GM19463 (cell line): ENCODE results near the gene LDB2.

Experiments used
- ATAC-seq: cut with Tn5 transposase; IDR thresholded peaks from one replicate; pipeline ENCODE4 v1.9.1; 2021; ENCODE audit warnings: mild to moderate bottlenecking, moderate library complexity; ENCODE audit not compliant: unreplicated experiment

The LDB2 gene

DNA sequence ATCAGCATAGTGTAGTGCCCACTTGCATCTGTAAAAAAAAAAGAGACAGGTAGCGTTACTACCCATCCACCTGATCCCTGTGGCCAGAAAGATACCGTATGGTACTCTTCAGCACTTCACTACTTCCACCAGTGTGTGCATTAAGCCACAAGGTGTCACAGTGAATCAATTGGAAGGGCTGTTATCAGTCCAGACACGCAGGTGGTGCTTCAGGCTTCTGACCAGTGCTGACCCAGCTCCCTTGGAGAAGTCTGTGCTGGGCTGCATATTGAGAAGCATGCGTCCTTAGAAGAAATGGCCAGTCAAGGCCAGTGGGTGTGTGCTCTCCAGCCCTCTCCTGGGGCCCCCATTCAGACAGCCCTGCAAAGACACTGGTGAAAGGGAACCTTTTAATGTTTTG is 10.6 kb downstream of the LDB2 start:
- no peak for ATAC-seq

GRCh38 chr4:16884673-16885460 is 13.6 kb downstream of the LDB2 start:
- ATAC-seq = no peak

GRCh38 chr4:16883806-16884205 is 14.6 kb downstream of the LDB2 start:
- no peak for ATAC-seq

DNA sequence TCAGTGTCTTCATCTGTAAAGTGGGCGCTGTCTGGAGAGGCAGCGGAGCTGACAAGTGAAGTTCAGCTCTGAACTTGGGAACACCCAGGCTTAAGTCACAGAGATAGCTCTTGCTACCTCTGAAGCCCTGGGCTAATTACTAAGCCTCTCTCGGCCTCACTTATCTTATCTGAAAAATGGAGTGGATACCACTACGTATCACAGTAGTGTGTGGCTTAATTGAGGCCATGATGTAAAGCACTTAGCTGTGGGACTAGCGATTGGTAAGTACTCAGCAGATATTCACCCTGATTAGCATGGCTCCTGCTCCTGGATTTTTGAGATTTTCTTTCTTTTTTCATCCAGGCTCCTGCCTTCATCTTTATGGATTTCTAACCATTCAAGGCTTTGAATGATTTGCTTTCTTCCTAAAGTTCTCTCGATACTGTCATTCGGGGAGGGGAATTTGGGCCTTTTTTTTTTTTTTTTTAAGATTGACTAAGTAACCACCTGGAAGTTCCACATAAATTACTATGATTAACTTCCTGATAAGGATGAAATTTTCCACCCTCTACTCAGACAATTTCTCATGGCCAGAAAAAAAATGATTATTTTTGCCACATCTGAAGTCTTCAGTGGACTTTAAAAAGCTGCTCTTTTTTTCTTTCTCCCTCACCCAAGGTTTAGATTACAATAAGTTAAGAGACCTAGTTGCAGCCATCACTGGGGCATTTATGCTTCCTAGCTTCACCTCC is 17.1 kb downstream of the LDB2 start:
- ATAC-seq = no peak

- no peak for ATAC-seq
These were observed 23.0 kb downstream of the LDB2 start for GRCh38 chr4:16875487-16875886.

- ATAC-seq = no peak
These were observed 28.7 kb downstream of the LDB2 start for GRCh38 chr4:16869594-16870245.

DNA sequence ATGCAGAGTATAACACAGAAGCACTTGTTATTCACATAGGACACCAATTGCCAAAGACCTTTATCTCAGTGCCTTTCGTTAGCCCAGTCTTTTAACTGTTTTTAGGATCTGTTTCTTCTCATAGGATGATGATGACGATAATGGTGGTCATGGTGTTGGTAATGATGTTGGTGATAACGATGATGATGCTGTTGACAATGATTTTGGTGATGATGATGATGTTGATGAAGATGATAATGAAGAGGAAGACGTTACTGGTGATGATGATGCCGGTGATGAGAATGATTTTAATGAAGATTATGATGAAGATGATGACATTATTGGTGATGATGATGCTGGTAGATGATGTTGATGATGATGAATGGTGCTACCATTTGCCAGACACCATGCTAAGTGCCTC is 29.8 kb downstream of the LDB2 start:
- ATAC-seq = no peak

- ATAC-seq = no peak
These were observed 30.6 kb downstream of the LDB2 start for GRCh38 chr4:16867827-16868226.

DNA sequence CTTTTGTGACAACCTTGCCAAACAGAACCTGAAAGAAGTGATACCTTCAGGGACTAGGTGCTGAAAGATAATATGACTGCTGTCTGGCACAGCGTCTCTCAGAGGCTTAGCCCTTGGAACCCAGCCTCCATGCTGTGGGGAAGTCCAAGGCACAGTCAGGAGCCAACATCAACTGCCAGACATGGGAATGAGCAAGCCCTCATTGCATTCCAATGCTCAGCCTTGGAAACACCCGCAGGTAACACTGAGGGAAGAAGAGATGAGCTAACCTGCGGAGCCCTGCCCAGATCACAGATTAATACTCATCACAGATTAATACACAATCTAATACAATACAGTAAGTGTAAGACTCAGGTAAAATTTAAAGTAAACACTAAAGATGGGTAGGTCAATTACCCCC is 31.5 kb downstream of the LDB2 start:
- no peak for ATAC-seq

- no peak for ATAC-seq
These were observed 32.6 kb downstream of the LDB2 start for GRCh38 chr4:16865897-16866283.

DNA sequence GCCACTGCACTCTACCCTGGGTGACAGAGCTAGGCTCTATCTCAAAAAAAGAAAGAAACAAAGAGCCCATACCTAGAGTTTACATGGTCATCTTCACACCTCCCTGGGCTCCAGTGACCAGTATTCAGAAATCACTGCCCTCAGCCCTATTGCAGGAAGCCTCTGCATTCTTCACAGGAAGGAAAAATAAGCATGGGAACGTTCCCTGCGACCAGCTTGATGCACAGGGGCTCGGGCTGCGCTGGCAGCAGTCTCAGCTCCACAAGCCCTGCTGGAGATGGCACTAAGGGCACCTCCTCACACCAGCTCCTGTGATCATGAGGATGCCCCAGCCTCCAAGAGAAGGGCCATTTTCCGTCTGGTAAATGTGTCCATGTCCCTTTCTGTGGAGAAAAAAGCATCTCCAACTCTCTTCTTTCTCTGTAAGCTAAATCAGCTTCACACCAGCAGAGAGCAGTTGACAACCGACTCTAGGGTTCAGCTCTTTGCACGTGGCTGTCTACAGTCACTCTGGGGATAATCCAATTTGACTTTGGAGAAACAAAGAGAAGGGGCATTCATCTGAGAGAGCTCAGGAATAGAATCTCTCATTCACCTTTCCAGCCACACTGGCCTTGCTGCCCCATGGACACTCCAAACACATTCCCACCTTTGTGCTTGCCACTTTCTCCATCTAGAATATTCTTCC is 33.1 kb downstream of the LDB2 start:
- ATAC-seq = no peak

DNA sequence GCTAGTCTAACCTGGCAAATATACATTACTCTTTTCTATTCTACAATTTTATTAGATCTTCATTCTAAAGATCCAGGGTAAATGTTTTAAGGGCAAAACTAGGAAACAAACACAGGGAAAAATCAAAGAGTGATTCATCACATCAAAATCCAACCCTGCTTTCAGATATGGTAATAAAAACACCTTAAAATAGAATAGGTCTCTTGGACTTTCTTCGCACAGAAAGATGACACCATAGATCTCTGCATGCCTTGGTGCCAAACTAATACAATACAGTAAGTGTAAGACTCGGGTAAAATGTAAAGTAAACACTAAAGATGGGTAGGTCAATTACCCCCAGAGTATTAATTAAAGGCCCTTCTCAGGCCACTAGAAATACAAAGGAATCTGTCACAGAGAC is 34.2 kb downstream of the LDB2 start:
- no peak for ATAC-seq

DNA sequence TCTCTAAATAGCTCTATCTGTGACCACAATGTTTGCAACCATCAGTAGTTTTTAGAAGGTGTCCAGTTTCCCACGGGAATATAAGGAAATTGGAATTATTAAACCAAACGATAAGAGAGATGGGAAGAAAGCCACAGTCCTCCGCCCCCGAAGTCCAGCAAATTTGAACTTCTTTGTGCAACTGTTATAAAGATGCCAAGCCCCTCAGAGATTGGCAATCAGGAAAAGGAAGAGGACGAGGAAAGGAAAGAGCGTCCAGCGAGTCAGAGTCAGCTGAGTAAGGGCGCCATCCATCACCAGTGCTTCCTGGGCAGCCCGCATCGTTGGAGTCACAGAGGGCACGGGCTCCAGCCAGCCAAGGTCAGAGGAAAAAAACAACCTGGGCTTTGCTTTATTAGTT is 35.7 kb downstream of the LDB2 start:
- ATAC-seq = no peak

GRCh38 chr4:16860516-16860915 is 37.9 kb downstream of the LDB2 start:
- ATAC-seq = no peak

- ATAC-seq = no peak
These were observed 39.4 kb downstream of the LDB2 start for GRCh38 chr4:16859031-16859430.

GRCh38 chr4:16858275-16858752 is 40.1 kb downstream of the LDB2 start:
- no peak for ATAC-seq

DNA sequence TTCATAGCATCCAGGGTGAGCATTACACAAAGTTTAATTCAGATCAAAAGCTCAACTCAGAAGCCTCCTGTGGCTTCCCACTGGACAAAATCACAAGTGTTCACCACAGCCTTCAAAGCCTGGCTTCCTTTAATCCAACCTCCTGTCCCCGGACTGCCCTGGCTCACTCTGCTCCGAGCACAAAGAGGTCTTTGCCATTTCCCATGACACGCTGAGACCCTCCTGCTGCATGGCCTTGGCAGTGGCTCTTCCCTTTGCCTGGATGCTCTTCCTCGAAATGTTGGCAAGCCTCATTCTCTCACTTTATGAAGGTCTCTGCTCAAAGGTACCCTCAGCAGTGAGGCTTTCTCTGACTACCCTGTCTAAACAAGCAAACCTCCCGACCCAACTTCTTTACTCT is 41.0 kb downstream of the LDB2 start:
- ATAC-seq = no peak

GRCh38 chr4:16853640-16854039 is 44.8 kb downstream of the LDB2 start:
- ATAC-seq = no peak

- ATAC-seq = no peak
These were observed 45.8 kb downstream of the LDB2 start for GRCh38 chr4:16852644-16853043.

DNA sequence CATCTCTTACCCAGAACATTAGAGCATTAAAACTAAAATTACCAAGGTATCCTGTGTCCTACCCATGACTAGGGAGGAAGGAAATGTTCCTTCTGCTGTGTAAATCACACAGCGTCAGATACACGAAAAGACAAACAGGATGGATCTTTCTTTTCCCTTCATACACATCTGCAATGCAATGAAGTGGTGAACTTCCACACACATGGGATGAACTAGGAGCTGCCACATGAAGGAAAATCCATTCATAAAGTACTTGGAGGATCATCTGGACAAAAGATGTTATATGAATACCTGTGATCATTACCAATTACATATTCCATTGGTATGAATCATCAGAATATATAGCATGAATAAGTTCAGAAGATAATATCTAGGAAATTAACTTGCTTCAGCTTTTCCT is 46.2 kb downstream of the LDB2 start:
- no peak for ATAC-seq

DNA sequence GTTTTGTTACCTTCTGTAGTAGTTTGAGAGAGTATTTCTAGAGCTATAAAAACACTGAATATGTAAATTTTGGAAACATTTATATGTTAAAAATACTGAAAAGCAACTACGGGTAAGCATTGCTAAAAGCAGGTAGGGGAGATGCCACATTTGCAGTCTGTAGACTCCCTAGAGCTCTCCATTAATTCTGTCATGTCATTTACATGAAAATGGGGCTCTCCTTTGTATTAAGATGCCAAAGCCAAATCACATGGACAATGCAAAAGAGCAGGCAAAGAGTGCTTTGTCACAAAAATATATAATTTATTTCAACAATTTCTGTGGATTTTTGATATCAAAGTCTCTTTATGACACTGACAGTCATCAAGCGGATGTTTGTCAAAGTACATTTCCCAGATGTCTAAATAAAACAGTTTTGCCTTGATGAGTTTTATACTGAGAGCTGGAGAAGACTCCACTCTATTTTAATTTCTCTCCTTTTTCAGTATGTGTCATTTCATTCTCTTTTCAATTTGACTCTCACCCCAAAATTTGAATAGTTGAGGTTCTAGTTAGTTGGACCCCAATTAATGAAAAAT is 51.8 kb downstream of the LDB2 start:
- no peak for ATAC-seq
